A673 (cell line): ENCODE data around the gene NECAB2. TPM values are rescaled to one million over a fixed set of nuclear protein-coding genes. Genes with fewer than 3 reads are reported as not detected.

ENCODE experiments used
- BruUV-seq: library from RNA; stranded (reverse); fragments of 400-500 nt; replicated peaks from 2 replicates; lab custom pipeline; 2021; lab: Mats Ljungman, UMichigan
- CTCF ChIA-PET: fragments of 300-600 bp; sonication (Branson Sonifier 250); formaldehyde crosslinking; loops from one replicate; lab custom pipeline; 2022; ENCODE audit warnings: antibody characterized with exemption; lab: Charles Lee
- POLR2A ChIA-PET: fragments of 300-600 bp; sonication (Branson Sonifier 250); formaldehyde crosslinking; loops from one replicate; lab custom pipeline; 2022; ENCODE audit warnings: antibody characterized with exemption; ENCODE audit not compliant: low non-redundant PET; lab: Charles Lee
- DNase-seq: peaks from one replicate; pipeline ENCODE4 v3.0.0-alpha.2; 2015; ENCODE audit warnings: low spot score
- H3K27ac ChIP-seq: fragments of 200-600 bp; sonication (generic); 2 replicates; pipeline ENCODE4 v1.5.1; 2016; ENCODE audit warnings: mixed run types, low read depth, mild to moderate bottlenecking, mixed read lengths, antibody characterized with exemption, low read length; ENCODE audit not compliant: poor library complexity, severe bottlenecking
- H3K27me3 ChIP-seq: fragments of 200-600 bp; sonication (generic); replicated peaks from 2 replicates; pipeline ENCODE4 v1.6.1; 2017; ENCODE audit warnings: mixed run types, low read depth, mild to moderate bottlenecking, mixed read lengths, antibody characterized with exemption, low read length; ENCODE audit not compliant: insufficient read depth, poor library complexity
- H3K36me3 ChIP-seq: fragments of 200-600 bp; sonication (generic); 2 replicates; pipeline ENCODE4 v1.6.1; 2016; ENCODE audit warnings: mixed run types, mild to moderate bottlenecking, mixed read lengths, antibody characterized with exemption, low read length; ENCODE audit not compliant: insufficient read depth, poor library complexity, severe bottlenecking
- H3K4me1 ChIP-seq: fragments of 200-600 bp; sonication (generic); 2 replicates; pipeline ENCODE4 v1.6.1; 2017; ENCODE audit warnings: mixed run types, mild to moderate bottlenecking, mixed read lengths, antibody characterized with exemption, low read length; ENCODE audit not compliant: insufficient read depth, poor library complexity, severe bottlenecking
- H3K4me3 ChIP-seq: fragments of 200-600 bp; sonication (generic); 2 replicates; pipeline ENCODE4 v1.5.1; 2016; ENCODE audit warnings: low read depth, mixed run types, mild to moderate bottlenecking, mixed read lengths, low read length; ENCODE audit not compliant: poor library complexity, severe bottlenecking
- H3K9me3 ChIP-seq: fragments of 200-600 bp; sonication (generic); 2 replicates; pipeline ENCODE4 v1.6.1; 2016; ENCODE audit warnings: mixed run types, low read depth, mild to moderate bottlenecking, mixed read lengths, antibody characterized with exemption, low read length; ENCODE audit not compliant: poor library complexity, severe bottlenecking
- CTCF ChIP-seq: fragments of 300-800, 200-600 bp; sonication (generic); conservative IDR thresholded peaks from 2 replicates; pipeline ENCODE4 v1.5.1; 2017; ENCODE audit warnings: low read depth, mild to moderate bottlenecking, antibody characterized with exemption, low read length, moderate library complexity, mixed read lengths
- EZH2 ChIP-seq: fragments of 200-600 bp; sonication (generic); IDR thresholded peaks from 2 replicates; pipeline ENCODE4 v1.6.1; 2017; ENCODE audit warnings: borderline replicate concordance, low read depth, mild to moderate bottlenecking, mixed read lengths, antibody characterized with exemption, low read length; ENCODE audit not compliant: poor library complexity, severe bottlenecking
- intact Hi-C: fragments of 100-400 bp; cut with micrococcal nuclease; formaldehyde crosslinking; loops from one replicate; pipeline ENCODE4 v1.10.0; 2022; ENCODE audit not compliant: unreplicated experiment
- total RNA-seq: library from RNA; stranded (reverse); gene quantifications from 2 replicates; pipeline ENCODE4 v1.2.3, GENCODE V29; 2021

Gene NECAB2
- total RNA-seq, 1 experiment from 2014 or later: 0.80 TPM

DNA sequence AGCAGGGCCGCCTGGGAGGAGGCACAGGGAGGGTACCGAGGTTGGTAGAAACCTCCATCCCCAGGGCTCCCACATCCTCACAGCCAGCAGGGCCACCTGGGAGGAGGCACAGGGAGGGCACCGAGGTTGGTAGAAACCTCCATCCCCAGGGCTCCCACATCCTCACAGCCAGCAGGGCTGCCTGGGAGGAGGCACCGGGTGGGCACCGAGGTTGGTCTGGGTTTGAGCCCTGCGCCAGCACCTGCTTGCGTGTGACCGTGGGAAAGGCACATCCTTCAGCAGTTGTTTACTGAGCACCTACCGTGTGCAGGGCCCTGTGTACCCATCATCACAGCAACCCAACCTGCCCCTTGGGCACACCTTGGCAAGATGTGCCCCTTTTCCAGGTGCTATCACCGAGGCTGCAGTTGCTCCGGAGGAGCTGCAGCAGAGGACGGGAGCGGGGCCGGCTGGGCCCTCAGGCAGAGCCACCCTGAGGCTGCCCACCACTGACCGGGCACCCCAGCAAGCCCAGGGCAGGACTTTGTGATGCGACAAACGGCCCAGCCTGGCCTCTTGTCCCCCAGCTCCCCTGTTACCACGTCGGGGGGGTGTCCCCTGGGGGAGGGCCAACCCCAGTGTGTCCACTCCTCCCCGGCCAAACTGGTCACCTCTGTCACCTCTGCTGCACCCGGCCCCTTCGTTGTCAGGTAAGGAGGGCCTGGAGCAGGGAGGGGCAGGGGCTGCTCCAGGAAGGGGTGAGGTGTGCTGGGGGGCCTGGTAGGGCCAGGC lies 37.1 kb upstream of the NECAB2 start:
- intact Hi-C loops: no loop called here
- no peak overlapping the region for H3K4me3 ChIP-seq
- CTCF ChIA-PET: no interaction called here
- no peaks in the 10 kb centered on the region for H3K4me1 ChIP-seq
- TF ChIP-seq EZH2: no peak
- no peak for TF ChIP-seq CTCF
- peaks cover 5% of the 10 kb centered on the region for H3K27me3 ChIP-seq
- no TSS peak for BruUV-seq
- H3K27ac ChIP-seq: no peak overlapping the region
- no peak for DNase-seq
- H3K9me3 ChIP-seq: no peaks in the 10 kb centered on the region
- H3K36me3 ChIP-seq: no peaks in the 10 kb centered on the region
- POLR2A ChIA-PET: no interaction called here

- Histone ChIP-seq H3K27ac (no peak overlapping the region), H3K9me3 (no peaks in the 10 kb centered on the region), H3K4me3 (no peak overlapping the region), H3K4me1 (no peaks in the 10 kb centered on the region), H3K36me3 (no peaks in the 10 kb centered on the region), H3K27me3 (peaks cover 5% of the 10 kb centered on the region)
- no TSS peak for BruUV-seq
- intact Hi-C loops: no loop called here
- DNase-seq: no peak
- CTCF ChIA-PET: no interaction called here
- POLR2A ChIA-PET: no interaction called here
- TF ChIP-seq CTCF (no peak), EZH2 (no peak)
Measured at GRCh38 chr16:83931556-83931955, 36.5 kb upstream of the NECAB2 start.

GRCh38 chr16:83932304-83932703 lies 35.7 kb upstream of the NECAB2 start:
- no peaks in the 10 kb centered on the region for H3K4me1 ChIP-seq
- no peaks in the 10 kb centered on the region for H3K9me3 ChIP-seq
- POLR2A ChIA-PET: no interaction called here
- TF ChIP-seq EZH2 (no peak), CTCF (no peak)
- H3K27ac ChIP-seq: no peak overlapping the region
- no peak overlapping the region for H3K4me3 ChIP-seq
- H3K36me3 ChIP-seq: no peaks in the 10 kb centered on the region
- no TSS peak for BruUV-seq
- intact Hi-C loops: no loop called here
- CTCF ChIA-PET: no interaction called here
- H3K27me3 ChIP-seq: peaks cover 5% of the 10 kb centered on the region
- no peak for DNase-seq
